Cardiac muscle cell (in vitro differentiated cells and primary cell): Measurements from ENCODE around the gene IP6K2. TPM values are rescaled to one million over a fixed set of nuclear protein-coding genes. Genes with fewer than 3 reads are reported as not detected.

Experiments
- DNase-seq, 2 donors: peaks; one replicate each; pipeline versions ENCODE4 v3.0.0 to v3.0.0-alpha.2; 2010 to 2017; ENCODE audit warnings: low read depth in 1 of 2, low spot score in 1 of 2
- H3K27ac ChIP-seq: fragments of 200-600 bp; sonication (generic); 2 replicates; pipeline ENCODE4 v1.5.1; 2016
- H3K27me3 ChIP-seq: fragments of 200-600 bp; sonication (generic); 2 replicates; pipeline ENCODE4 v1.6.0; 2016; ENCODE audit warnings: control low read depth
- H3K36me3 ChIP-seq: fragments of 200-600 bp; sonication (generic); 2 replicates; pipeline ENCODE4 v1.5.1; 2016; ENCODE audit warnings: control low read depth
- H3K4me1 ChIP-seq: fragments of 200-600 bp; sonication (generic); 2 replicates; pipeline ENCODE4 v1.8.1; 2017; ENCODE audit warnings: low read depth, mild to moderate bottlenecking, mixed run types
- H3K4me3 ChIP-seq: fragments of 200-600 bp; sonication (generic); 2 replicates; pipeline ENCODE4 v1.5.1; 2016; ENCODE audit warnings: mild to moderate bottlenecking
- H3K9me3 ChIP-seq: fragments of 200-600 bp; sonication (generic); 2 replicates; pipeline ENCODE4 v1.5.1; 2017; ENCODE audit warnings: low read depth, mild to moderate bottlenecking, control low read depth
- CTCF ChIP-seq: IDR thresholded peaks from 2 replicates; pipeline ENCODE4 v1.5.1; 2012; ENCODE audit warnings: low read depth, mild to moderate bottlenecking, low read length
- polyA plus RNA-seq: library from polyadenylated mRNA; unstranded; fragments of >200 nt; fragmentation: Nextera tagmentation; extraction: Ambion mirVana; gene quantifications from 2 replicates; pipeline ENCODE4 v1.2.1, GENCODE V29; 2016
- total RNA-seq: library from RNA; depleted of rRNA; stranded (reverse); fragments of >200 nt; gene quantifications from 2 replicates; pipeline ENCODE4 v1.2.3, GENCODE V29; 2016

IP6K2 gene
- total and polyA plus RNA-seq, 2 experiments from 2014 or later, result 119 to 130 TPM

GRCh38 chr3:48681541-48681880 is 35.5 kb downstream of the IP6K2 start:
- H3K4me3 ChIP-seq, result no peak overlapping the region
- H3K36me3 ChIP-seq, result peaks cover 27% of the 10 kb centered on the region
- no peak overlapping the region for H3K27ac ChIP-seq
- no peak for DNase-seq
- no peaks in the 10 kb centered on the region for H3K27me3 ChIP-seq
- peaks cover 20% of the 10 kb centered on the region for H3K4me1 ChIP-seq
- H3K9me3 ChIP-seq, result no peaks in the 10 kb centered on the region
- TF ChIP-seq CTCF, result no peak

GRCh38 chr3:48680811-48681540 is 36.0 kb downstream of the IP6K2 start:
- H3K36me3 ChIP-seq, result peaks cover 33% of the 10 kb centered on the region
- H3K4me1 ChIP-seq, result peaks cover 20% of the 10 kb centered on the region
- no peak for TF ChIP-seq CTCF
- H3K27me3 ChIP-seq, result no peaks in the 10 kb centered on the region
- H3K9me3 ChIP-seq, result no peaks in the 10 kb centered on the region
- DNase-seq, result no peak
- no peak overlapping the region for H3K4me3 ChIP-seq
- H3K27ac ChIP-seq, result no peak overlapping the region

- TF ChIP-seq CTCF, result no peak
- H3K9me3 ChIP-seq, result no peaks in the 10 kb centered on the region
- DNase-seq, result no peak
- H3K27me3 ChIP-seq, result no peaks in the 10 kb centered on the region
- peaks cover 17% of the 10 kb centered on the region for H3K4me1 ChIP-seq
- no peak overlapping the region for H3K4me3 ChIP-seq
- peaks cover 36% of the 10 kb centered on the region for H3K36me3 ChIP-seq
- no peak overlapping the region for H3K27ac ChIP-seq
These were observed 37.3 kb downstream of the IP6K2 start for GRCh38 chr3:48679411-48680391.

GRCh38 chr3:48678566-48679380 is 38.2 kb downstream of the IP6K2 start:
- DNase-seq, result no peak
- Histone ChIP-seq H3K4me3 (no peak overlapping the region), H3K4me1 (peaks cover 9% of the 10 kb centered on the region), H3K36me3 (peaks cover 36% of the 10 kb centered on the region), H3K9me3 (no peaks in the 10 kb centered on the region), H3K27ac (no peak overlapping the region), H3K27me3 (no peaks in the 10 kb centered on the region)
- TF ChIP-seq CTCF, result no peak

GRCh38 chr3:48678056-48678455 is 39.0 kb downstream of the IP6K2 start:
- Histone ChIP-seq H3K27me3 (no peaks in the 10 kb centered on the region), H3K4me1 (peaks cover 3% of the 10 kb centered on the region), H3K27ac (no peak overlapping the region), H3K4me3 (no peak overlapping the region), H3K9me3 (no peaks in the 10 kb centered on the region), H3K36me3 (peaks cover 36% of the 10 kb centered on the region)
- TF ChIP-seq CTCF, result no peak
- peak in 1 of 2 donors; percentile 12 for DNase-seq
